Heart right ventricle (tissue), 16 donors: ENCODE results near the gene AP5Z1. TPM values are rescaled to one million over a fixed set of nuclear protein-coding genes. Genes with fewer than 3 reads are reported as not detected.

Experiments used
- ATAC-seq, 8 donors: fragments of 200-7000 bp; cut with Tn5 transposase; one replicate each; pipeline ENCODE4 v1.9.1; 2020; ENCODE audit warnings: mild to moderate bottlenecking in 8 of 8, moderate library complexity in 8 of 8, moderate number of reproducible peaks in 1 of 8
- DNase-seq, 2 donors: peaks; one replicate each; pipeline ENCODE4 v3.0.0-alpha.2; 2020
- H3K27ac ChIP-seq, 10 donors: fragments of 200-600 bp; sonication (generic) in 2 of 10; one replicate each; pipeline versions ENCODE4 v1.5.0 to v1.8.0; 2020 to 2022; ENCODE audit warnings: mild to moderate bottlenecking in 3 of 10
- H3K27me3 ChIP-seq, 7 donors: fragments of 200-600 bp; one replicate each; pipeline ENCODE4 v1.8.0; 2021 to 2022; ENCODE audit warnings: mild to moderate bottlenecking in 2 of 7
- H3K36me3 ChIP-seq, 9 donors: fragments of 200-600 bp; sonication (generic) in 1 of 9; one replicate each; pipeline versions ENCODE4 v1.5.0 to v1.8.0; 2020 to 2022; ENCODE audit warnings: mild to moderate bottlenecking in 2 of 9
- H3K4me1 ChIP-seq, 9 donors: fragments of 200-600 bp; sonication (generic) in 1 of 9; one replicate each; pipeline versions ENCODE4 v1.5.0 to v1.8.0; 2020 to 2022; ENCODE audit warnings: mild to moderate bottlenecking in 4 of 9
- H3K4me3 ChIP-seq, 10 donors: fragments of 200-600 bp; sonication (generic) in 2 of 10; one replicate each; pipeline versions ENCODE4 v1.5.0 to v1.8.0; 2020 to 2022; ENCODE audit warnings: mild to moderate bottlenecking in 7 of 10, moderate library complexity in 2 of 10
- H3K9me3 ChIP-seq, 11 donors: fragments of 200-600 bp in 10 of 11; sonication (generic) in 2 of 11; one replicate each; pipeline versions ENCODE4 v1.5.0 to v1.8.0; 2013 to 2022; ENCODE audit warnings: mild to moderate bottlenecking in 2 of 11, control low read depth in 1 of 11, moderate library complexity in 1 of 11
- CTCF ChIP-seq, 9 donors: fragments of 200-600 bp; sonication (generic) in 2 of 9; IDR thresholded peaks; one replicate each; pipeline versions ENCODE4 v1.5.0 to v1.8.0; 2021 to 2022; ENCODE audit warnings: antibody characterized with exemption in 9 of 9, mild to moderate bottlenecking in 5 of 9, moderate library complexity in 1 of 9
- WGBS, 2 donors: extraction: QIAGEN DNeasy Blood & Tissue Kit; methylation state at CpG; one replicate each; pipeline ENCODE4 v1.1.7; 2013; ENCODE audit warnings: inconsistent platforms in 1 of 2; 5-methylcytosine and 5-hydroxymethylcytosine counted together
- intact Hi-C, 10 donors: fragments of 100-400 bp; cut with DNase I; formaldehyde crosslinking; loops; one replicate each; pipeline versions ENCODE4 v1.11.1 to v1.14.2; 2022
- polyA plus RNA-seq, 2 donors: library from polyadenylated mRNA; stranded (reverse); fragments of 200-250 nt; gene quantifications; one replicate each; pipeline ENCODE4 v1.2.3, GENCODE V29; 2013
- total RNA-seq, 10 donors: library from RNA; stranded (reverse); fragmentation: NEBNext Ultra II Directional in 3 of 10; extraction: Animal tissue kit (Norgen Biotek cat#: 25700) in 3 of 10; gene quantifications; one replicate each; pipeline versions ENCODE4 v1.2.1 to v1.2.4, GENCODE V29; 2021 to 2023
- donor health status: Arrhythmogenic right ventricular cardiomyopathy.
- donor health status: ischemic (EF 13 %, LVEDD 7.1; RV severe dilation, severe dysfunction).
- donor health status: healthy with polysubstance abuse.
- donor health status: DM: no; HTN: yes; CAD: no.
- donor health status: DM: no; HTN: no; CAD: no.
- donor health status: ischemic (EF 25% LVEDD 6.9; RV normal size, moderate dysfunction).
- donor health status: ischemic (EF 25% LVEDD 5.7; RV mildly dilated, moderate dysfunction).
- donor health status: healthy.
- donor health status: DM: yes; HTN: yes; CAD: no.
- donor health status: Ischemic cardiomyopathy.
- donor health status: ischemic (EF 35%, LVEDD 5.7; RV mildly dilated, moderate dysfunction).
- donor health status: nonischemic (EF 11% LVEDD 7.7; RV severe dilation, severe dysfunction).
- donor health status: DM: yes; HTN: yes; CAD: no.
- donor health status: PGD.
- donor health status: ischemic (EF 29% LVEDD 5.4; RV normal size, mild dysfunction).
- donor health status: nonischemic (EF 23%, LVEDD 6.1; RV moderate dilation, normal function).

Gene AP5Z1
- total and polyA plus RNA-seq, 12 donors: 8.5 to 30.9 (median 12.7) TPM

GRCh38 chr7:4832711-4833110 lies 57.3 kb downstream of the AP5Z1 start:
- no peak for ATAC-seq
- Histone ChIP-seq H3K4me1 (peaks cover 0 to 24% (median under 1%) of the 10 kb centered on the region in 9 donors), H3K36me3 (peaks cover 0 to 24% (median 0%) of the 10 kb centered on the region in 9 donors), H3K9me3 (no peaks in the 10 kb centered on the region), H3K27ac (peak overlapping the region in 2 of 10 donors; percentile 37 to 50), H3K4me3 (no peak overlapping the region), H3K27me3 (no peaks in the 10 kb centered on the region)
- TF ChIP-seq CTCF (IDR thresholded peaks at IDR 0.05): no peak
- no peak for DNase-seq
- intact Hi-C loops: loop anchor here in 1 of 10 donors (5.0 kb wide), 1 partner anchor 50 kb away; the partner anchor contains the start of gene RADIL
- 94 to 97% methylated on average over 16 of the region's 16 CpGs for WGBS, 2 donors

GRCh38 chr7:4833176-4833575 lies 57.8 kb downstream of the AP5Z1 start:
- TF ChIP-seq CTCF (IDR thresholded peaks at IDR 0.05): no peak

GRCh38 chr7:4833691-4834600 lies 58.5 kb downstream of the AP5Z1 start:
- H3K36me3 ChIP-seq: peaks cover 0 to 24% (median 0%) of the 10 kb centered on the region in 9 donors
- peaks cover 0 to 24% (median 10%) of the 10 kb centered on the region in 9 donors for H3K4me1 ChIP-seq
- ATAC-seq (no peak), DNase-seq (no peak)
- intact Hi-C loops: loop anchor here in 1 of 10 donors (5.0 kb wide), 1 partner anchor 48 kb away; the partner anchor contains the start of gene RADIL
- no peak for TF ChIP-seq CTCF (IDR thresholded peaks at IDR 0.05)
- 84 to 85% methylated on average over 34 to 36 of the region's 36 CpGs for WGBS, 2 donors
- H3K27me3 ChIP-seq: no peaks in the 10 kb centered on the region
- H3K27ac ChIP-seq: no peak overlapping the region
- H3K4me3 ChIP-seq: no peak overlapping the region
- no peaks in the 10 kb centered on the region for H3K9me3 ChIP-seq

More at GRCh38 chr7:4833176-4833575, 57.8 kb downstream of the AP5Z1 start:
- WGBS, 2 donors: 84 to 85% methylated on average over 17 of the region's 17 CpGs
- intact Hi-C loops: loop anchor here in 1 of 10 donors (5.0 kb wide), 1 partner anchor 49 kb away; the partner anchor contains the start of gene RADIL
- Histone ChIP-seq H3K4me1 (peaks cover 0 to 24% (median 6%) of the 10 kb centered on the region in 9 donors), H3K4me3 (no peak overlapping the region), H3K27ac (peak overlapping the region in 1 of 10 donors; percentile 50), H3K9me3 (no peaks in the 10 kb centered on the region), H3K36me3 (peaks cover 0 to 24% (median 0%) of the 10 kb centered on the region in 9 donors), H3K27me3 (no peaks in the 10 kb centered on the region)
- DNase-seq (no peak), ATAC-seq (no peak)

- no peak for TF ChIP-seq CTCF (IDR thresholded peaks at IDR 0.05)
- WGBS, 2 donors: 96% methylated on average over 60 of the region's 60 CpGs
- intact Hi-C loops: loop anchor here in 1 of 10 donors (5.0 kb wide), 1 partner anchor 48 kb away; the partner anchor contains the start of gene RADIL
- H3K27ac ChIP-seq: no peak overlapping the region
- peaks cover 0 to 24% (median 0%) of the 10 kb centered on the region in 9 donors for H3K36me3 ChIP-seq
- H3K4me1 ChIP-seq: peaks cover 0 to 20% (median 10%) of the 10 kb centered on the region in 9 donors
- H3K27me3 ChIP-seq: no peaks in the 10 kb centered on the region
- no peaks in the 10 kb centered on the region for H3K9me3 ChIP-seq
- DNase-seq: no peak
- H3K4me3 ChIP-seq: no peak overlapping the region
- ATAC-seq: no peak
These were observed 59.4 kb downstream of the AP5Z1 start for GRCh38 chr7:4834601-4835397.
